ENCODE data around the gene ABCC4.

ABCC4 gene

GRCh38 chr13:95160112-95160906 lies 140.9 kb downstream of the ABCC4 start:
- DNase-seq (ENCODE audit: low read depth in 3 of 3) = no peak

- DNase-seq (ENCODE audit: low read depth in 3 of 3) = no peak
These were observed 141.8 kb downstream of the ABCC4 start for GRCh38 chr13:95159458-95159857.

DNA sequence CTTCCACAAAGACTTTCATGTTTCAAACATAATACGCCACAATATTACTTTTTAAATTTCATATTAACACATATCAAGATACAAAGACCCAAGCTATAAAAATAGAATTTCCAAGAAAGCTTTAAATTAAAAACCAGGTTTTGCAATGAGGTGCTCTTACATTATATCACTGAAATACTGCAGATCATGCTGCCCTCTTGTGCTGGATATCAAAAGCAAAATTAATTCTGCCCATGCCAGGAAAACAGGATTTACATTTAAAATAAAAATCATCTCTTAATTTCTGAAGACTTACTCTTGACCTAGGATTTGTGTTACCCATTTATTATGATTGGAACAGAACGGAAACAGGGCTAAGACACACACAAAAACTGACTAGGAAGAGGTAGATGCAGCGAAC lies 145.0 kb downstream of the ABCC4 start:
- DNase-seq (ENCODE audit: low read depth in 3 of 3) = no peak

DNA sequence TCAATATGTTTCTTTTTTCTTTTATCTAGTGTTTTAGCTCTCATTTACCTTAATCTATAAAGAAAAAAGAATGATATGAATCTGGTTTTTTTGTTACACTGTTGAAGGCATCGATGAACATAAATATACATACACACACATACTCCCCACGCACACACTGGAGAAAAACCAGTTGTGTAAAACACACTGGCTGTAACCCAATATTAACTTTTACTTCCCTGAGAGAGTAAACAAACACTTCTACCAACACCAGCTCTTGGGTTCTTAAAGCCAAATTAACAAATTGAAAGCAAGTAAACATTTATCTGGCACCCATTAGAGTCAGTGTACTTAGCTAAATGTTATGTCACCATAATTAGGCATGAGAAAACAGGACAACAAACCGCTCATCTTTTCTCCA lies 145.7 kb downstream of the ABCC4 start:
- no peak for DNase-seq (ENCODE audit: low read depth in 3 of 3)

- no peak for DNase-seq (ENCODE audit: low read depth in 3 of 3)
These were observed 146.2 kb downstream of the ABCC4 start for GRCh38 chr13:95155093-95155492.

DNA sequence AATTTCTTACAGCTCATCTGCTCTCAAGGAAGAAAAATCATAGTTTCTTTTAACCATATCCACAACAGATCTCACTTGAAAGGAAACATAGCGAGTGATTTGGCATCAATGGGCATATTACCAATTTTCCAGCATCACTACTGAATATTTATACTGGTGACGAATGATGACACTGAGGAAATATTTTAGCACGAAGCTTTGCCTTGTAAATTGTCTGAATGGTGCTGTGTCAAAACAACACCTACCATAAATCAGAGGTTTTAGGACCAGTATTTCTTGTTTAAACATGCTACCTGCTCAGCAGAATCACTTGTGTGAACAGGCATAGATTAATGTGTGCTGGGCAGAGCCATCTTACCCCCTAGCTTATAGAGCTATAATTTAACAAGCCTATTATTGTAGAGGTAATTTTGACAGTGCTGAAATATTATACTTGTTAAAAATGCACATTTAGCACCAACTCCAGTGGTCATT lies 146.8 kb downstream of the ABCC4 start:
- no peak for DNase-seq (ENCODE audit: low read depth in 3 of 3)

DNA sequence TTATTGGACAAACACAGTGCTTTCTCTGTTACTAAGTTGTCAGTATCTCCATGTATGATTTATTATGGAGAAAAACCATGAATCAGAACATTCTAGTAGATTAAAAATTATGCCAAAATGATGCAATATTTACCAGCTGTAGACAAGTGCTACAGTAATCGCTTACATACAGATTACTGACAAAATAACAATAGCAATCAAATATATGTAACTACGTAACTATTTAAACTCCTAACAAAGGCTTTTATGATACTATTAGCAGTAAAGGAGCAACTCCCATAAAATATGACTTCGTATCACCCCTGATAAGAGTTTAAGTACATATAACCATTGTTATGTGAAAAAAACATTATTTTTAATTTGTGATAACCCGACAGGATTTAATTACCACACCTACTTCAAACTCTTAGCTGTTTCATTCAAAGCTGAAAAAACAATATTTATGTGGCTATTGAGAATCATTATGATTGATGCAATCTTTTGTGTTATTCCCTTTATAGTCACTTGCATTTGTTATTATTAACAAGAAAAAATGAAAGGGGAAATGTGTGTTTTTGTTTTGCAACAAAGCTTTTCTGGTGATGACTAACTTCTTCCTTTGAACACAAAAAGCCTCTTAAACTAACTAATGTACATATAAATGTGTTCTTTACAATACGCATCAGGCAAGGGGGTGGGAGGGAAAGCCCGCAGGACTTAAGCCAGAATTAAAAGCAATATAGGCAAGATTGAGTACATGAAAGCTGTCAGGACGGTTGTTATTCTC lies 147.4 kb downstream of the ABCC4 start:
- DNase-seq (ENCODE audit: low read depth in 3 of 3) = no peak

GRCh38 chr13:95151942-95152587 lies 149.2 kb downstream of the ABCC4 start:
- no peak for DNase-seq (ENCODE audit: low read depth in 3 of 3)

DNA sequence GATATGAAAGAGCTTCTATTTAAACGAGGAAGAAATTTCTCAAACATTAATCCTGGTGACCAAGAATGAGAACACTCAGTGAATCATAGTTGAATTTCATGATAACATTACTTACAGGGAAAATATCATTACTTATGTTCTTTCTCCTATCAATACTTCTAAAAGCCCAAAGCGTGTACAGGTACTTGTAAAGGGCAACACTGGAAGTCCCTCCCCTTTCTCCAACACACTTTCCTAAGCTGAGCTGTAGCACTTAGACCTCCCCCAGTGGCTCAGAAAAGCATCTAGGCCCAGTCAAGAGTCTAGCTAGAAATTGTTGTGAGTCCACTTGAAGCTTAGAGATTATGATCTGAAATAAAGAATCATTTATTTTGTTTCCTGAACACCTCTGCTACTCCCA lies 150.7 kb downstream of the ABCC4 start:
- DNase-seq (ENCODE audit: low read depth in 3 of 3) = no peak

DNA sequence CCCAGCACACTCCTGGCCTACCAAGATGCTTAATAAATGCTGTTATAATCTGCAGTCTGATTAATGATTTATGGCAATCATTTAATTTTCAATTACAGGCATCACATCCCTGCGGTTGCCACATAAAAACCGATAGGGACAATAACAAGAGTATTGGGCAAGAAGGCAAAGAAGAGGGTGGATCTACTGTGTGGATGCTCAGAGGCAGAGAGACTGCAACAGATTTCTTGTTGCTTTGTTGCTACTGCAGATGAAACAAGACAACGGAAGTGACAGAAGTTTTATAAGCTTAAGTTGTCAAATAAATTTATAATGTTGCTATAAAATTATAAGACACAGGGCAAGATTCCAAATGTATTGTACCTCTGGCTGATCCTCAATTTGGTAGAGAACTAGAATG lies 154.8 kb downstream of the ABCC4 start:
- DNase-seq (ENCODE audit: low read depth in 3 of 3) = no peak

- DNase-seq (ENCODE audit: low read depth in 3 of 3) = no peak
These were observed 155.7 kb downstream of the ABCC4 start for GRCh38 chr13:95145587-95145986.

- no peak for DNase-seq (ENCODE audit: low read depth in 3 of 3)
These were observed 160.7 kb downstream of the ABCC4 start for GRCh38 chr13:95140502-95140901.

DNA sequence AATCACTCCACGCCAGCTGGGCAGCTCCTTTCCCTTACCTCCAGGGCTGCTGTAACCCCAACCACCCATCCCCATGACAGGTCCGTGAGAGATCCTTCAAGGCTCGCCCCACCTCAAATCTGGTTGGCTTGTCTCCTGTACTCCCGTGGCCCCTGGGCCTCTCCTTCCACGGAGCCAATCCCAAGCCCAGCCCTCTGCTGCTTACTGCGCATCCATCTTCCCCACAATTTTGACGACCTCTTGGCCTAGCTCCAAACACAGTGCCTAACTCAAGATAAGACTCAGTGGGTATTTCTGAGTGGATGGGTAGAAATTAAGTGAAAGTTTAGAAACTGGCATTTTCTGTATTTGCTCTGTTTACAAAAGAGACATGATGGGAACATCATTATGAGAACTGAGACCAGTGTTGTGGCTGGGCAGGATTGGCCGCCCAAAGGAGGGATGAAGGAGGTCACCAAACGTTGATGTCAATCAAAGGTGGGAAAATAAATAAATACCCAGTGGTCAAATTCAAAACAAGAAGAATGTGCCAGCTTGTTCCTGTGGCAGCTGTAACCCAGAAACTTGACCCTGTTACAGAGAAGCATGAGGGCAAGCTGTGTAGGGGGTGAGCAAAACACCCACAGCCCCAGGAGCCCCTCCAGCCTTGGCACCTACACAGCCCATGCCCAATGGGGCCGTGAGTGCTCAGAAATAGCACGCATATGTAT lies 162.2 kb downstream of the ABCC4 start:
- no peak for DNase-seq (ENCODE audit: low read depth in 3 of 3)

DNA sequence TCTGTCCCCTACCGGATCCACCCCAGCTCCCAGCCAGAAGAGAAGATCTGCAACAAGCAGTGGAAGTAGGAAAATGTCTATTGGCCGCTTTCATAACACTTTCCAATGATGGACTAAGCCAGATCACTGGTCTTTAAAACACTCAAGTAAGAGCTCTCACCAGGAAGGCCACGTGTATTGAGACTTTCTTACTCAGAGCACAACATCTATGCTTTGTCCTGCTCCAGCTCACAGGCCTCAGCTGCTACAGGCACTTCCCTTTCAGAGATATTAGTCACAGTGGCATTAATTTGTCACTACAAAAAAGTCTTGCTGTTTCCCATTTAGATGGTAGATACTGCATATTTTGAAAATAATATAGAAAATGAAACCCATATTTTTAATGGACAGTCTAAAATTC lies 164.2 kb downstream of the ABCC4 start:
- DNase-seq (ENCODE audit: low read depth in 3 of 3) = no peak

DNA sequence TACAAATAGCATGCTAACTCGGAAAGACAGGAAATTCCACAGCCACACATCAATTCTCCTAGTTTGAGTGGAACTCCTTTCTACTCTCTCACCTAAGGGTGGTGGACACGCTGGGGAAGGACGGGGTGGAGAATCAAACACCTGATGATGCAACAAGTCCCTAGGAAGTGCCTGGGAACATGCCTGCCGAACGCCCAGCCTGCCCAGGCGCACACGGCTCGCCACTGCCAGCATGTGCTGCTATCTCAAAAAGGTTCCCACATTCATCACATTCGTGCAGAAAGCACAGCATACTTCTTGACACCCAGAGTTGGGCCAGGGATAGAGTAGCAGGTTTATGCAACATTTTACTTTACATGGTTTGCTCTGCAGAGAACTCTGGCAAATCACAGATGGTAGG lies 164.6 kb downstream of the ABCC4 start:
- no peak for DNase-seq (ENCODE audit: low read depth in 3 of 3)

- DNase-seq (ENCODE audit: low read depth in 3 of 3) = no peak
These were observed 167.8 kb downstream of the ABCC4 start for GRCh38 chr13:95133498-95133897.

DNA sequence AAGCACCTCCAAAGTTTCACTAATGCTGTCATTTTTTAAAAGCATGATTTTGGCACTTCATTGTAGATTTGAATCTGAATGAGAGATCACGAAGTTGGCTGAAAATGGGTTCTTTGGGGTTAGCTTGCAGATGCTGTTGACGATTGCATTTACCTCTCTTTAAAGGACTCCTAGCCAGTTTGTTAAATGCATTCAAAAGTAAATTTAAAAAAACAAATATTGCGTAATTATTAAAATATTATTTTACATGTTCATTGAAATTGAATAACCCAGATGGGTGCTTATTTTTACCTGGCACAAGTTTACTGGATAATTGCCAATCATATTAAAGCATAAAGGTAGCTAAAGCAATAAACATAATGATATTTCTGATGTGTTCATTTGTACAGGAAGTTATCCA lies 172.2 kb downstream of the ABCC4 start:
- DNase-seq (ENCODE audit: low read depth in 3 of 3) = no peak

DNA sequence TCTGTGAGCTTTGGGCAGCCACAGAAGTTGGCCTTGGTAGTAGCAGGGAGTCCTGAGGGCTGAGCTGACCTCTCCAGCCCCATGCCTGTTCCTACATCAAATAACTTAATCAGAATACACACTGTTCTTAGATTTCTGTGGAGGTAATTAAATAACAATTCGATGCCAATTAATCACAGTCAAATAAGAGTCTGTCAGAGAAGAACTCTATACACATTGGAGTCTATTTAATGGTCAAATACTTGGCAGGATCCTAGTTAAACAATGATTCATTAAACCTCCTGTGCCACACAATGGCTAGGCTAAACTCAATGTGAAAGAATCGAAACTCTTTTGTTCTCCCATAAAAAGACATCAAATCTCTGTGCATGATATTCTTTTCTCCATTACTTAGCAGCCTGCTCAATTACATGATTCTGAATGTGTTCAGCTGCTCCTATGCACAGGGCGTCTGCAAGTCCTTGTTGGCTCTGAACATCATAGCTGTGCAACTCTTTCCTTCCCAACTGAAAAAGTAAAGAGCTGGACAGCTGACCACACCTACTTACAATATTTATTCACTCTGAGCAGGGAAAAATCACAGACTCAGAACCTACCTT lies 173.1 kb downstream of the ABCC4 start:
- no peak for DNase-seq (ENCODE audit: low read depth in 3 of 3)

GRCh38 chr13:95124959-95125358 lies 176.3 kb downstream of the ABCC4 start:
- DNase-seq (ENCODE audit: low read depth in 3 of 3) = no peak

GRCh38 chr13:95123726-95124125 lies 177.5 kb downstream of the ABCC4 start:
- no peak for DNase-seq (ENCODE audit: low read depth in 3 of 3)

DNA sequence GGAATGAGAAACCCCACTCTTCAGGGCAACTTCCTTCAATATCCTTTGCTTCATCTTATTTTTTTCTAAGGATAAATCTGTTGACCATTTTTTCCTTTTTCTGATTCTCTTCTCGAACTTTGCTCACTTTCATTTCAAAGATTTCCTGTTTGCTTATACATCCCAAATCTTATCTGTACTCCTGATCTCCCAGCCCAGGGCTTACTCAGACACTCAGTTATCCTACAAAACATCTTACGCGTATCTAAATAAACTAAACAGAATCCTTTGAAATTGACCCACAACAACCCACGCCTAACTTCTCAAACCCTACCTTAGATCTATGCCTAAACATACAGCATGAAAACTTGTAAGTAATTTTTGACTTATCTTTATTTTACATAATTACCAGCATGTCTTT lies 179.2 kb downstream of the ABCC4 start:
- no peak for DNase-seq (ENCODE audit: low read depth in 3 of 3)

DNA sequence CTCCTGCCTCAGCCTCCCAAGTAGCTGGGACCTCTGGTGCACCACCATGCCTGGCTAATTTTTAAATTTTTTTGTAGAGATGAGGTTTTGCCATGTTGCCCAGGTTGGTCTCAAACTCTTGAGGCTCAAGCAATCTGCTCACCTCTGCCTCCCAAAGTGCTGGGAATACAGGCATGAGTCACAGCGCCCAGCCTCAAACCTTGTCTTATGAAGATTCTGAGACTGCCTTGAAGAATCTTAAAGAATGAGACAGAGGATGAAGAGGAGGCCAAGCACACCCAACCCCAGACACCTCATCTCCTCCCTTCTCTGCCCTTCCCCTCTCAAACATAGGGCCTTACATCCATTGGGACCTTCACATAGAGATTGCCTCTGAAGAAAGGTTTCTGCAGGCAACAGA lies 179.7 kb downstream of the ABCC4 start:
- DNase-seq (ENCODE audit: low read depth in 3 of 3) = no peak
